Endothelial cell of umbilical vein (primary cell): ENCODE results near the gene SLAMF6. TPM values are rescaled to one million over a fixed set of nuclear protein-coding genes. Genes with fewer than 3 reads are reported as not detected.
"Not testable (repeated sequence)": the region's sequence is repeated elsewhere in the genome, so short reads cannot be mapped to it uniquely, and the experiment has no call there.

ENCODE experiments used
- BruUV-seq: library from RNA; stranded (reverse); fragments of 400-500 nt; replicated peaks from 2 replicates; lab custom pipeline; 2021; lab: Mats Ljungman, UMichigan
- CTCF ChIA-PET: fragments of 300-600, 350-600 bp; sonication (Branson Sonifier 250); formaldehyde crosslinking; loops from one replicate; lab custom pipeline; 2021; ENCODE audit warnings: antibody characterized with exemption, inconsistent platforms; lab: Charles Lee
- POLR2A ChIA-PET: fragments of 300-600, 350-600 bp; sonication (Branson Sonifier 250); formaldehyde crosslinking; loops from one replicate; lab custom pipeline; 2021; ENCODE audit warnings: antibody characterized with exemption, inconsistent platforms; lab: Charles Lee
- DNase-seq: peaks from one replicate; pipeline ENCODE4 v3.0.0-alpha.2; 2011; ENCODE audit warnings: low read depth, low spot score
- FAIRE-seq: peaks from 2 replicates; lab custom pipeline; 2011; peaks lifted over from hg19 to GRCh38; lab: Jason Lieb, UNC
- H2AFZ ChIP-seq: 2 replicates; pipeline ENCODE4 v1.6.0; 2012; ENCODE audit warnings: low read depth, low read length, control low read depth, inconsistent platforms
- H3K27ac ChIP-seq: 2 replicates; pipeline ENCODE4 v1.5.1; 2011; ENCODE audit warnings: low read depth, mild to moderate bottlenecking, control low read depth, low read length, moderate library complexity; ENCODE audit not compliant: insufficient read depth
- H3K27me3 ChIP-seq, 2 experiments: 2 replicates each; pipeline versions ENCODE4 v1.6.0 to v1.6.1; 2011; ENCODE audit warnings: low read length in 2 of 2, mixed read lengths in 1 of 2; ENCODE audit not compliant: control insufficient read depth in 2 of 2, insufficient read depth in 2 of 2
- H3K36me3 ChIP-seq, 2 experiments: 2 replicates in 1 of 2; 3 replicates in 1 of 2; pipeline ENCODE4 v1.5.1; 2011; ENCODE audit warnings: low read length in 2 of 2, mild to moderate bottlenecking in 1 of 2, moderate library complexity in 1 of 2; ENCODE audit not compliant: control insufficient read depth in 2 of 2, insufficient read depth in 2 of 2; ENCODE audit errors: extremely low read depth in 1 of 2
- H3K4me1 ChIP-seq: 3 replicates; pipeline ENCODE4 v1.5.1; 2011; ENCODE audit warnings: mild to moderate bottlenecking, low read length; ENCODE audit not compliant: control insufficient read depth, insufficient read depth; ENCODE audit errors: extremely low read depth
- H3K4me2 ChIP-seq: 2 replicates; pipeline ENCODE4 v1.6.1; 2011; ENCODE audit warnings: low read length, control low read depth, mixed read lengths; ENCODE audit not compliant: insufficient read depth
- H3K4me3 ChIP-seq, 3 experiments: fragments of 200-600 bp in 1 of 3; sonication (generic), shearing (Covaris generic) in 1 of 3; replicated peaks in 1 of 3; 2 replicates each; pipeline ENCODE4 v1.5.1; 2011 to 2016; ENCODE audit warnings: control low read depth in 3 of 3, low read length in 3 of 3, mild to moderate bottlenecking in 2 of 3, inconsistent platforms in 1 of 3, low read depth in 1 of 3, moderate library complexity in 1 of 3; ENCODE audit not compliant: insufficient read depth in 1 of 3
- H3K79me2 ChIP-seq: 2 replicates; pipeline ENCODE4 v1.6.0; 2012; ENCODE audit warnings: low read length, inconsistent platforms; ENCODE audit not compliant: control insufficient read depth, insufficient read depth
- H3K9ac ChIP-seq: replicated peaks from 2 replicates; pipeline ENCODE3; 2011; ENCODE audit warnings: low read length, control low read depth; ENCODE audit not compliant: insufficient read depth; ENCODE audit errors: extremely low read depth
- H3K9me1 ChIP-seq: replicated peaks from 3 replicates; pipeline ENCODE4 v1.6.0; 2011; ENCODE audit warnings: mild to moderate bottlenecking, low read length; ENCODE audit not compliant: control insufficient read depth, insufficient read depth; ENCODE audit errors: extremely low read depth
- H3K9me3 ChIP-seq: replicated peaks from 2 replicates; pipeline ENCODE4 v1.5.1; 2012; ENCODE audit warnings: low read length, inconsistent platforms; ENCODE audit not compliant: control insufficient read depth, insufficient read depth
- H4K20me1 ChIP-seq: replicated peaks from 2 replicates; pipeline ENCODE3; 2011; ENCODE audit warnings: mild to moderate bottlenecking, low read length; ENCODE audit not compliant: control insufficient read depth, insufficient read depth; ENCODE audit errors: extremely low read depth
- POLR2AphosphoS5 ChIP-seq: IDR thresholded peaks from 2 replicates; pipeline ENCODE4 v1.6.1; 2012; ENCODE audit warnings: low read depth, mild to moderate bottlenecking, control low read depth, low read length, moderate library complexity; ENCODE audit not compliant: insufficient read depth
- dilution Hi-C: fragments of 300-500 bp; cut with MboI; formaldehyde crosslinking; loops from one replicate; pipeline ENCODE4 v1.15.0; 2019; ENCODE audit warnings: low sequenced_read_pairs; ENCODE audit not compliant: extremely low pct_ligation_motif_present
- intact Hi-C: fragments of 100-400 bp; cut with micrococcal nuclease; formaldehyde crosslinking; loops from one replicate; pipeline ENCODE4 v1.10.0; 2022
- polyA plus RNA-seq, 4 experiments: library from polyadenylated mRNA; depleted of rRNA in 3 of 4; stranded (reverse) in 3 of 4; unstranded in 1 of 4; fragments of >200 nt; gene quantifications; 2 replicates each; pipeline versions ENCODE4 v1.2.1 to v1.2.3, GENCODE V29; 2011 to 2012; ENCODE audit warnings: missing spikeins in 1 of 4
- total RNA-seq: library from RNA; stranded (reverse); gene quantifications from 2 replicates; pipeline ENCODE4 v1.2.3, GENCODE V29; 2021

SLAMF6 gene
- total and polyA plus RNA-seq, 2 donors (not counting 3 experiments of a cell fraction or from before 2014, with no cell fraction given), result not detected

DNA sequence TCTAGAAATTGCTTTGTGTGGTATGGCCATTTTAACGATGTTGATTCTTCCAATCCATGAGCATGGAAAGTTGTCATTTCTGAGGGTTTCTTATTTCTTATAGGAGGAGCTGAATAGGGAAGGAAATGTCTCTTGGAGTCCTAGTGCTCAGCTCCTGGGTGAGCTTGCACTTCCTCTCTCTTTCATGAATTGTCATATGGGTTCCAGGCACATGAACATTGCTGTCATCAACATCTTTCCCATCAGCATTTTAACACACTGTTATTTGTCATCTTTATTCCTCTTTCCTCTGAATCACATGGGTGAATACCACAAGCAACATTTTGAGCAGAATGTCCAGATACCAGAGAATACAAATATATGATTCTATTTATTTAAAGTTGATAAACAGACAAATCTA, 23.4 kb downstream of the SLAMF6 start:
- Histone ChIP-seq H3K9ac (no peak overlapping the region), H3K36me3 (no peaks in the 10 kb centered on the region), H2AFZ (no peak overlapping the region), H3K4me3 (no peak overlapping the region), H3K4me1 (no peaks in the 10 kb centered on the region), H3K27me3 (no peaks in the 10 kb centered on the region), H3K79me2 (no peaks in the 10 kb centered on the region), H4K20me1 (no peaks in the 10 kb centered on the region), H3K27ac (no peak overlapping the region), H3K4me2 (no peak overlapping the region), H3K9me3 (no peaks in the 10 kb centered on the region), H3K9me1 (no peaks in the 10 kb centered on the region)
- no peak for TF ChIP-seq POLR2AphosphoS5
- FAIRE-seq, result no peak
- intact Hi-C loops, result no loop called here
- dilution Hi-C loops, result no loop called here
- ChIA-PET POLR2A (no interaction called here), CTCF (no interaction called here)
- no peak for DNase-seq
- BruUV-seq, result no TSS peak

DNA sequence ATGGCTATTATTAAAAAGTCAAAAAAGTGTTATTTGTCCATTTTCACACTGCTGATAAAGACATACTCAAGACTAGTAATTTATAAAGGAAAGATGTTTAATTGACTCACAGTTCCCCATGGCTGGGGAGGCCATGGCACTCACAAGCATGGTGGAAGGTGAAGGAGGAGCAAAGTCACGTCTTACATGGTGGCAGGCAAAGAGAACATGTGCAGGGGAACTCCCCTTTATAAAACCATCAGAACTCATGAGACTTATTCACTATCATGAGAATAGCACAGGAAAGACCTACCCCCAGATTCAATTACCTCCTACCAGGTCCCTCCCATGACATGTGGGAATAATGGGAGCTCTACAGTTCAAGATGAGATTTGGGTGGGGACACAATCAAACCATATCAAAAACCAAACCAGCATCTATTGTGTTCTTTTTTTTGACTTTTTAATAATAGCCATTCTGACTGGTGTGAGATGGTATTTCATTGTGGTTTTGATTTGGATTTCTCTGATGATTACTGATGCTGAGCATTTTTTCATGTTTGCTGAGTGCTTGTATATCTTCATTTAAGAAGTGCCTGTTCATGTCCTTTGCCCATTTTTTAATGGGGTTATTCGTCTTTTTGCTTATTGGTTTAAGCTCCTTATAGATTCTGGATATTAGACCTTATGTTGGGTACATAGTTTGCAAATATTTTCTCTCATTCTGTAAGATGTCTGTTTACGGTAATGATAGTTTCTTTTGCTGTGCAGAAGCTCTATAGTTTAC, 24.6 kb downstream of the SLAMF6 start:
- H3K27ac ChIP-seq, H3K9me1 ChIP-seq, H3K36me3 ChIP-seq, DNase-seq, H3K4me3 ChIP-seq, H3K79me2 ChIP-seq, H3K4me1 ChIP-seq, H2AFZ ChIP-seq, H3K27me3 ChIP-seq, H4K20me1 ChIP-seq, H3K9ac ChIP-seq, H3K9me3 ChIP-seq, intact Hi-C loops, POLR2A ChIA-PET, BruUV-seq, dilution Hi-C loops, CTCF ChIA-PET, FAIRE-seq, H3K4me2 ChIP-seq: not testable (repeated sequence)
